K562 (cell line): Measurements from ENCODE around the gene PTTG1IP. TPM values are rescaled to one million over a fixed set of nuclear protein-coding genes. Genes with fewer than 3 reads are reported as not detected.

ENCODE experiments used
- CBX8 ChIP-seq: fragments of 200-600 bp; sonication (generic); IDR thresholded peaks from 2 replicates; pipeline ENCODE4 v1.6.1; 2012; ENCODE audit warnings: borderline replicate concordance, mixed run types, low read depth, mild to moderate bottlenecking, moderate library complexity, mixed read lengths, low read length, control low read depth, inconsistent platforms; ENCODE audit not compliant: poor library complexity, severe bottlenecking; ENCODE audit errors: extremely low read depth
- ELK3 ChIP-seq: fragments of 450-650 bp; formaldehyde crosslinking; IDR thresholded peaks from 2 replicates; pipeline ENCODE4 v1.4.0; 2020; ENCODE audit warnings: mild to moderate bottlenecking
- EP300 ChIP-seq: IDR thresholded peaks from 2 replicates; pipeline ENCODE4 v1.6.1; 2012; ENCODE audit warnings: low read length, improper control_type of control experiment
- FOXK1 ChIP-seq: sonication (generic); formaldehyde crosslinking; IDR thresholded peaks from 2 replicates; pipeline ENCODE4 v1.8.0; 2022; ENCODE audit warnings: missing genetic modification reagents, mild to moderate bottlenecking, borderline replicate concordance
- HBP1 ChIP-seq: fragments of 450-650 bp; formaldehyde crosslinking; IDR thresholded peaks from 2 replicates; pipeline ENCODE4 v1.4.0; 2022; ENCODE audit warnings: missing genetic modification characterization
- HLTF ChIP-seq: fragments of 450-650 bp; IDR thresholded peaks from 2 replicates; pipeline ENCODE4 v1.6.1; 2016
- JUNB ChIP-seq: fragments of 450-650 bp; formaldehyde crosslinking; conservative IDR thresholded peaks from 2 replicates; pipeline ENCODE4 v1.4.0; 2020; ENCODE audit warnings: mild to moderate bottlenecking
- MAFG ChIP-seq: fragments of 450-650 bp; conservative IDR thresholded peaks from 2 replicates; pipeline ENCODE4 v1.6.1; 2016; ENCODE audit warnings: missing genetic modification characterization, missing compliant biosample characterization
- RBM34 ChIP-seq: fragments of 200-400 bp; formaldehyde crosslinking; IDR thresholded peaks from 2 replicates; pipeline ENCODE4 v1.6.1; 2018; ENCODE audit warnings: low read length, borderline replicate concordance; ENCODE audit not compliant: insufficient read depth
- RCOR1 ChIP-seq, 2 experiments: IDR thresholded peaks; 2 replicates each; pipeline ENCODE4 v1.6.1; 2012; ENCODE audit warnings: low read depth in 2 of 2, low read length in 2 of 2, borderline replicate concordance in 1 of 2, improper control_type of control experiment in 1 of 2
- REST ChIP-seq, 2 experiments: fragments of 450-650 bp; formaldehyde crosslinking in 1 of 2; IDR thresholded peaks; 2 replicates each; pipeline versions ENCODE4 v1.4.0 to v1.6.1; 2014 to 2020; ENCODE audit warnings: mild to moderate bottlenecking in 2 of 2, borderline replicate concordance in 1 of 2, low read depth in 1 of 2
- RFX5 ChIP-seq: IDR thresholded peaks from 2 replicates; pipeline ENCODE4 v1.6.1; 2011; ENCODE audit warnings: low read depth, mild to moderate bottlenecking, improper control_type of control experiment, low read length
- TCF3 ChIP-seq: sonication (generic); formaldehyde crosslinking; IDR thresholded peaks from 2 replicates; pipeline ENCODE4 v1.4.0; 2020; ENCODE audit warnings: mild to moderate bottlenecking, missing genetic modification reagents
- XRCC5 ChIP-seq: fragments of 200-400 bp; formaldehyde crosslinking; IDR thresholded peaks from 2 replicates; pipeline ENCODE4 v1.6.1; 2017; ENCODE audit warnings: low read depth, mild to moderate bottlenecking, low read length
- ZBTB8A ChIP-seq: fragments of 450-650 bp; IDR thresholded peaks from 2 replicates; pipeline ENCODE4 v1.6.1; 2018; ENCODE audit warnings: mild to moderate bottlenecking, moderate library complexity; ENCODE audit not compliant: partially characterized antibody
- ZFX ChIP-seq: sonication (generic); formaldehyde crosslinking; IDR thresholded peaks from 2 replicates; pipeline ENCODE4 v1.8.0; 2022; ENCODE audit warnings: mild to moderate bottlenecking, missing genetic modification reagents, moderate library complexity
- ZNF354B ChIP-seq: fragments of 250-450 bp; sonication (Bioruptor Pico); IDR thresholded peaks from 2 replicates; pipeline ENCODE4 v1.4.0; 2020
- ZNF583 ChIP-seq: fragments of 250-450 bp; sonication (Bioruptor Pico); IDR thresholded peaks from 2 replicates; pipeline ENCODE4 v1.4.0; 2020
- polyA plus RNA-seq, 8 experiments: library from polyadenylated mRNA; depleted of rRNA in 4 of 8; stranded (reverse) in 5 of 8; unstranded in 3 of 8; fragments of >200 nt; fragmentation: Nextera tagmentation in 2 of 8; fragmentation: Illumina TruSeq in 1 of 8; extraction: Ambion mirVana in 2 of 8; extraction: Trizol in 1 of 8; gene quantifications; 2 replicates each; pipeline versions ENCODE4 v1.2.1 to v1.2.3, GENCODE V29; 2011 to 2014; ENCODE audit warnings: inconsistent platforms in 1 of 8, missing spikeins in 1 of 8
- total RNA-seq, 7 experiments: library from RNA; depleted of rRNA in 6 of 7; stranded (reverse); fragments of >200 nt in 6 of 7; fragmentation: Illumina TruSeq in 2 of 7; extraction: Trizol in 2 of 7; gene quantifications; 2 replicates each; pipeline versions ENCODE4 v1.2.1 to v1.2.3, GENCODE V29; 2011 to 2021; ENCODE audit warnings: low replicate concordance in 1 of 7

The PTTG1IP gene
- total and polyA plus RNA-seq, 9 of the 15 experiments (the other 6 are each of a cell fraction or from before 2014, with no cell fraction given) = 5.0 to 99.3 (median 82.4) TPM

- TF ChIP-seq ZNF583 (CRISPR knock-in tag) (no peak), RBM34 (no peak), JUNB (no peak), REST (IDR thresholded peaks at IDR 0.05; ENCODE audit: borderline replicate concordance) (peak; percentile 65), REST (CRISPR knock-in tag; IDR thresholded peaks at IDR 0.05; ENCODE audit: low read depth) (no peak), RCOR1 (IDR thresholded peaks at IDR 0.05; ENCODE audit: borderline replicate concordance in 1 of 2, low read depth in 2 of 2, low read length in 2 of 2) (peak in 1 of 2 experiments; percentile 95; a peak in 2 of 4 replicates), TCF3 (CRISPR knock-in tag) (peak; percentile 59), EP300 (0 out of 2 replicates have a peak, but pooled peaks have one; percentile 55), HLTF (no peak), ZNF354B (CRISPR knock-in tag) (no peak), ZBTB8A (no peak), ZFX (no peak), FOXK1 (CRISPR knock-in tag) (peak; percentile 54; the same call in 1 of the 2 replicates), XRCC5 (no peak), CBX8 (no peak), RFX5 (no peak), ELK3 (no peak), HBP1 (CRISPR knock-in tag) (no peak), MAFG (tag) (no peak)
Measured at GRCh38 chr21:44834951-44835646, 38.4 kb downstream of the PTTG1IP start (continued).
